Measurements from ENCODE around the gene GALNT9.

GALNT9 gene

GRCh38 chr12:132325733-132326130 is 3.7 kb downstream of the GALNT9 start:
- DNase-seq (ENCODE audit: low read depth) = no peak

GRCh38 chr12:132324841-132325732 is 4.3 kb downstream of the GALNT9 start:
- DNase-seq (ENCODE audit: low read depth) = no peak

GRCh38 chr12:132324173-132324572 is 5.2 kb downstream of the GALNT9 start:
- DNase-seq (ENCODE audit: low read depth) = no peak

GRCh38 chr12:132323171-132324010 is 6.0 kb downstream of the GALNT9 start:
- no peak for DNase-seq (ENCODE audit: low read depth)

GRCh38 chr12:132322206-132323132 is 6.9 kb downstream of the GALNT9 start:
- no peak for DNase-seq (ENCODE audit: low read depth)

GRCh38 chr12:132321321-132322118 is 7.9 kb downstream of the GALNT9 start:
- no peak for DNase-seq (ENCODE audit: low read depth)

- no peak for DNase-seq (ENCODE audit: low read depth)
Observed at GRCh38 chr12:132320767-132321211, 8.6 kb downstream of the GALNT9 start.

- no peak for DNase-seq (ENCODE audit: low read depth)
Observed at GRCh38 chr12:132319991-132320570, 9.3 kb downstream of the GALNT9 start.

GRCh38 chr12:132319359-132319950 is 9.9 kb downstream of the GALNT9 start:
- DNase-seq (ENCODE audit: low read depth) = no peak

- DNase-seq (ENCODE audit: low read depth) = no peak
Observed at GRCh38 chr12:132318618-132319033, 10.8 kb downstream of the GALNT9 start.

- DNase-seq (ENCODE audit: low read depth) = no peak
Observed at GRCh38 chr12:132318135-132318534, 11.3 kb downstream of the GALNT9 start.

GRCh38 chr12:132317233-132317938 is 12.0 kb downstream of the GALNT9 start:
- DNase-seq (ENCODE audit: low read depth) = no peak

- no peak for DNase-seq (ENCODE audit: low read depth)
Observed at GRCh38 chr12:132316497-132317232, 12.7 kb downstream of the GALNT9 start.

GRCh38 chr12:132315951-132316350 is 13.4 kb downstream of the GALNT9 start:
- DNase-seq (ENCODE audit: low read depth) = no peak

GRCh38 chr12:132315507-132315906 is 13.9 kb downstream of the GALNT9 start:
- DNase-seq (ENCODE audit: low read depth) = no peak

- no peak for DNase-seq (ENCODE audit: low read depth)
Observed at GRCh38 chr12:132314516-132315233, 14.7 kb downstream of the GALNT9 start.

GRCh38 chr12:132314035-132314434 is 15.4 kb downstream of the GALNT9 start:
- DNase-seq (ENCODE audit: low read depth) = no peak

GRCh38 chr12:132313182-132313581 is 16.2 kb downstream of the GALNT9 start:
- DNase-seq (ENCODE audit: low read depth) = no peak

Measured in GM04504 (cell line).